ENCODE results near the gene KCNV2.

Gene KCNV2

DNA sequence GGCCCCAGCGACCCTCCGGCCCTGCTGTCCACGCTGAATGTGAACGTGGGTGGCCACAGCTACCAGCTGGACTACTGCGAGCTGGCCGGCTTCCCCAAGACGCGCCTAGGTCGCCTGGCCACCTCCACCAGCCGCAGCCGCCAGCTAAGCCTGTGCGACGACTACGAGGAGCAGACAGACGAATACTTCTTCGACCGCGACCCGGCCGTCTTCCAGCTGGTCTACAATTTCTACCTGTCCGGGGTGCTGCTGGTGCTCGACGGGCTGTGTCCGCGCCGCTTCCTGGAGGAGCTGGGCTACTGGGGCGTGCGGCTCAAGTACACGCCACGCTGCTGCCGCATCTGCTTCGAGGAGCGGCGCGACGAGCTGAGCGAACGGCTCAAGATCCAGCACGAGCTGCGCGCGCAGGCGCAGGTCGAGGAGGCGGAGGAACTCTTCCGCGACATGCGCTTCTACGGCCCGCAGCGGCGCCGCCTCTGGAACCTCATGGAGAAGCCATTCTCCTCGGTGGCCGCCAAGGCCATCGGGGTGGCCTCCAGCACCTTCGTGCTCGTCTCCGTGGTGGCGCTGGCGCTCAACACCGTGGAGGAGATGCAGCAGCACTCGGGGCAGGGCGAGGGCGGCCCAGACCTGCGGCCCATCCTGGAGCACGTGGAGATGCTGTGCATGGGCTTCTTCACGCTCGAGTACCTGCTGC lies 839 bp downstream of the KCNV2 start:
- TF ChIP-seq TCF12 (IDR thresholded peaks at IDR 0.05; ENCODE audit: low read depth) = no peak
- TF ChIP-seq TEAD4 (IDR thresholded peaks at IDR 0.05) = no peak

DNA sequence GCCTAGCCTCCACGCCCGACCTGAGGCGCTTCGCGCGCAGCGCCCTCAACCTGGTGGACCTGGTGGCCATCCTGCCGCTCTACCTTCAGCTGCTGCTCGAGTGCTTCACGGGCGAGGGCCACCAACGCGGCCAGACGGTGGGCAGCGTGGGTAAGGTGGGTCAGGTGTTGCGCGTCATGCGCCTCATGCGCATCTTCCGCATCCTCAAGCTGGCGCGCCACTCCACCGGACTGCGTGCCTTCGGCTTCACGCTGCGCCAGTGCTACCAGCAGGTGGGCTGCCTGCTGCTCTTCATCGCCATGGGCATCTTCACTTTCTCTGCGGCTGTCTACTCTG lies 1.4 kb downstream of the KCNV2 start:
- TF ChIP-seq TAF1 (IDR thresholded peaks at IDR 0.05; ENCODE audit: low read depth) = no peak
- TF ChIP-seq, protein P1, sequence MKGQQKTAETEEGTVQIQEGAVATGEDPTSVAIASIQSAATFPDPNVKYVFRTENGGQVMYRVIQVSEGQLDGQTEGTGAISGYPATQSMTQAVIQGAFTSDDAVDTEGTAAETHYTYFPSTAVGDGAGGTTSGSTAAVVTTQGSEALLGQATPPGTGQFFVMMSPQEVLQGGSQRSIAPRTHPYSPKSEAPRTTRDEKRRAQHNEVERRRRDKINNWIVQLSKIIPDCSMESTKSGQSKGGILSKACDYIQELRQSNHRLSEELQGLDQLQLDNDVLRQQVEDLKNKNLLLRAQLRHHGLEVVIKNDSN (IDR thresholded peaks at IDR 0.05) = no peak
- no peak for TF ChIP-seq CEBPB (IDR thresholded peaks at IDR 0.05)
- TF ChIP-seq CREB1 (IDR thresholded peaks at IDR 0.05; ENCODE audit: low read depth) = no peak
- no peak for TF ChIP-seq TCF12 (IDR thresholded peaks at IDR 0.05; ENCODE audit: low read depth)
- no peak for TF ChIP-seq RAD21 (IDR thresholded peaks at IDR 0.05; ENCODE audit: low read depth)
- no peak for TF ChIP-seq TEAD4 (IDR thresholded peaks at IDR 0.05)
- TF ChIP-seq ZBTB7A (IDR thresholded peaks at IDR 0.05; ENCODE audit: low read depth) = no peak
- TF ChIP-seq NFIC (IDR thresholded peaks at IDR 0.05) = no peak
- no peak for TF ChIP-seq EP300 (IDR thresholded peaks at IDR 0.05; ENCODE audit: borderline replicate concordance)
- TF ChIP-seq, protein P2, sequence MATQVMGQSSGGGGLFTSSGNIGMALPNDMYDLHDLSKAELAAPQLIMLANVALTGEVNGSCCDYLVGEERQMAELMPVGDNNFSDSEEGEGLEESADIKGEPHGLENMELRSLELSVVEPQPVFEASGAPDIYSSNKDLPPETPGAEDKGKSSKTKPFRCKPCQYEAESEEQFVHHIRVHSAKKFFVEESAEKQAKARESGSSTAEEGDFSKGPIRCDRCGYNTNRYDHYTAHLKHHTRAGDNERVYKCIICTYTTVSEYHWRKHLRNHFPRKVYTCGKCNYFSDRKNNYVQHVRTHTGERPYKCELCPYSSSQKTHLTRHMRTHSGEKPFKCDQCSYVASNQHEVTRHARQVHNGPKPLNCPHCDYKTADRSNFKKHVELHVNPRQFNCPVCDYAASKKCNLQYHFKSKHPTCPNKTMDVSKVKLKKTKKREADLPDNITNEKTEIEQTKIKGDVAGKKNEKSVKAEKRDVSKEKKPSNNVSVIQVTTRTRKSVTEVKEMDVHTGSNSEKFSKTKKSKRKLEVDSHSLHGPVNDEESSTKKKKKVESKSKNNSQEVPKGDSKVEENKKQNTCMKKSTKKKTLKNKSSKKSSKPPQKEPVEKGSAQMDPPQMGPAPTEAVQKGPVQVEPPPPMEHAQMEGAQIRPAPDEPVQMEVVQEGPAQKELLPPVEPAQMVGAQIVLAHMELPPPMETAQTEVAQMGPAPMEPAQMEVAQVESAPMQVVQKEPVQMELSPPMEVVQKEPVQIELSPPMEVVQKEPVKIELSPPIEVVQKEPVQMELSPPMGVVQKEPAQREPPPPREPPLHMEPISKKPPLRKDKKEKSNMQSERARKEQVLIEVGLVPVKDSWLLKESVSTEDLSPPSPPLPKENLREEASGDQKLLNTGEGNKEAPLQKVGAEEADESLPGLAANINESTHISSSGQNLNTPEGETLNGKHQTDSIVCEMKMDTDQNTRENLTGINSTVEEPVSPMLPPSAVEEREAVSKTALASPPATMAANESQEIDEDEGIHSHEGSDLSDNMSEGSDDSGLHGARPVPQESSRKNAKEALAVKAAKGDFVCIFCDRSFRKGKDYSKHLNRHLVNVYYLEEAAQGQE (IDR thresholded peaks at IDR 0.05; ENCODE audit: low read depth) = no peak

DNA sequence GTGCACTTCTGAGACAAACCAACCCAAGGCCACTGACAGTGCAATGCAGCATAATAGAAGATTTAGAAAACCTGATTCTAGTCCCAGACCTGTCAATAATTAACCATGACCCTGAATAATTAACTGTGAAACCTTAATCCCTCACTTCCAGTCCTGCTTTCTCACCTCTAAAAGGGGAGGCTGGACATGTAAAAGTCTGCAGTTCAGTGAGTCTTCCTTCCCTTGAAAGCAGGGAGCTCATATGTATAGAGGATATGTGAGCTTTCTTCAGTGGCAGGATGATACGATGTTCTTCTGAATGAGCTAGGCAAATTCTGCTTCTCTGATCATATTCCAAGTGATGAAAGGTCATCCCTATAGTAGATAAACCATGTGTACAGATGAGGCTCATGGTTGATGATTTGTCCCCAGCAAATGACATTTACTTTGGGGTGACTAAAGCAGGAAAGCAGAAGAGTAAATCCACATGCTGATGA lies 2.9 kb downstream of the KCNV2 start:
- no peak for TF ChIP-seq NFIC (IDR thresholded peaks at IDR 0.05)

DNA sequence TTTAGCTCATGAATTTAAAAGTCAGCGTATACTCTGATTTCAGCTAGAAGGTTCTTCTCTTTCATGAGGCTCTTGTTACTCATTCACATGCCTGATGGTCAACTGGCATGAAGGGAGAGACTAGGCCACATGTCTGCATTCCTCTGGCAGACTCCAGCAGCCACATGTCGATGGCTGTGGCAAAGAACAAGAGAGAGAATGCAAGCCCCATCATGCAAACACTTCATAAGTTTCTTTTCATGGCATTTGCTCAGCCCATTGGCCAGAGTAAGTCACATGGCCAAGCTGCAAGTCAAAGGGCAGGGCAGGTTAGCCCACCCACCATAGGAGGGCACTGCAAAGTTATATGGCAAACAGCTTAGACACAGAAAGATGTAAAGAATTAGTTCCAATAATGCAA lies 5.4 kb downstream of the KCNV2 start:
- TF ChIP-seq, protein P1 (IDR thresholded peaks at IDR 0.05) = peak; percentile 82
- TF ChIP-seq ZBTB7A (IDR thresholded peaks at IDR 0.05; ENCODE audit: low read depth) (no peak), RAD21 (IDR thresholded peaks at IDR 0.05; ENCODE audit: low read depth) (no peak)
- TF ChIP-seq, protein P3, sequence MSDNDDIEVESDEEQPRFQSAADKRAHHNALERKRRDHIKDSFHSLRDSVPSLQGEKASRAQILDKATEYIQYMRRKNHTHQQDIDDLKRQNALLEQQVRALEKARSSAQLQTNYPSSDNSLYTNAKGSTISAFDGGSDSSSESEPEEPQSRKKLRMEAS (IDR thresholded peaks at IDR 0.05) = peak; percentile 54; the same call in 1 of the 2 replicates

DNA sequence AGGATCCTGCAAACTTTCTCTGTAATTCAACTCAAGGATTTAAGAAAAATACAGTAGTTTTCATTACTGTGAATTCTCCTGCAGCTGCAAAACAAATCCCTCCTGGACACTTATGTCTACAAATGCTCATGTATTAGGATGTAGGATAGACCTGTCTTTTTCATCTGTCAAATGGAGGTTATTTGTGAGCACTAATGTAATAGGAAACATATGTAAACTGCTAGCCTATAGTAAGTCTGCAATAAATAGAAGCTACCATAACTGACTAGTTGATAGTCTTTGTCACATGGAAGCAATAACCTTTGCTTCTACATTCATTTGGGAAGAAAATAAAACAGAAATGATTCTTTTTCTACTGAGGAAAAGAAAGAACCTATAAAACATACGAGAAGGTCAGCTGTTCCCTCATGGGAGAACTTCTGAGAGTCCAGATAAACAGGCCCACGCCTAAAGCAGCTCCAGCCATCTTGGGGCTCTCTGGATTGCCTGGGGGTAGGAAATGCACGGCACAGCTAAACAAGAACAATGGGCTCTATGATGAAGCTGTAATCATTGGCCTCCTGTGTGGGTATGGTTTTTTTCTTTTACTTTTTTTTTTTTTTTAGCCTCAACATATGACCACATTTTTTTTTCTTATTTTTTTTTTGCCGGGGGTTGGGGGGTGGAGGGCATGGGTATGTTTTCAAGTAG lies 6.2 kb downstream of the KCNV2 start:
- TF ChIP-seq YY1 (IDR thresholded peaks at IDR 0.05; ENCODE audit: low read depth) = no peak
- no peak for TF ChIP-seq TEAD4 (IDR thresholded peaks at IDR 0.05)
- TF ChIP-seq TCF12 (IDR thresholded peaks at IDR 0.05; ENCODE audit: low read depth) = no peak
- TF ChIP-seq EP300 (IDR thresholded peaks at IDR 0.05; ENCODE audit: borderline replicate concordance) = no peak
- no peak for TF ChIP-seq RAD21 (IDR thresholded peaks at IDR 0.05; ENCODE audit: low read depth)
- no peak for TF ChIP-seq ZBTB7A (IDR thresholded peaks at IDR 0.05; ENCODE audit: low read depth)
- TF ChIP-seq FOXM1 (IDR thresholded peaks at IDR 0.05; ENCODE audit: borderline replicate concordance, low read depth) = no peak
- TF ChIP-seq CEBPB (IDR thresholded peaks at IDR 0.05) = no peak
- TF ChIP-seq TAF1 (IDR thresholded peaks at IDR 0.05; ENCODE audit: low read depth) = no peak
- TF ChIP-seq EGR1 (IDR thresholded peaks at IDR 0.05) = no peak
- TF ChIP-seq, protein P2 (IDR thresholded peaks at IDR 0.05; ENCODE audit: low read depth) = no peak

DNA sequence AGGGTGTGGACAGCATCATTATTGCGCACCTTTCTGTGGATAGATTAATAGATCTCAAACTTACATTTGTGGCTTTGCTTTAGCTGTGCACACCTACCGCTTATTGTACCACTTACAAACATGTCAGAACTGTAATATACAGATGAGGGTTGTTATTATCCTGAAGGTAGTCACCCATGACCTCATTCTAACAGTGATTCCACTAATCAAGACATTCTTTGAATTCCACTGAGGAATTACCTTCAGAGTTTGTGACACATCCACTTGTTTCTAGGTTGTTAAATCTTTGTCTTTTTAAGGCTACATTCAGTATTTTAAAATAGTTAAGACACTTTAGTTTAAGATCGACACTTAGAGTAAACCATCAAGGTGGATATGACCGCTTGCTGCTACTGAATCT lies 7.8 kb downstream of the KCNV2 start:
- no peak for TF ChIP-seq TAF1 (IDR thresholded peaks at IDR 0.05; ENCODE audit: low read depth)
- no peak for TF ChIP-seq CREB1 (IDR thresholded peaks at IDR 0.05; ENCODE audit: low read depth)
- peak; percentile 90 for TF ChIP-seq TEAD4 (IDR thresholded peaks at IDR 0.05)
